Measurements from ENCODE around the gene BMP7.

The BMP7 gene

DNA sequence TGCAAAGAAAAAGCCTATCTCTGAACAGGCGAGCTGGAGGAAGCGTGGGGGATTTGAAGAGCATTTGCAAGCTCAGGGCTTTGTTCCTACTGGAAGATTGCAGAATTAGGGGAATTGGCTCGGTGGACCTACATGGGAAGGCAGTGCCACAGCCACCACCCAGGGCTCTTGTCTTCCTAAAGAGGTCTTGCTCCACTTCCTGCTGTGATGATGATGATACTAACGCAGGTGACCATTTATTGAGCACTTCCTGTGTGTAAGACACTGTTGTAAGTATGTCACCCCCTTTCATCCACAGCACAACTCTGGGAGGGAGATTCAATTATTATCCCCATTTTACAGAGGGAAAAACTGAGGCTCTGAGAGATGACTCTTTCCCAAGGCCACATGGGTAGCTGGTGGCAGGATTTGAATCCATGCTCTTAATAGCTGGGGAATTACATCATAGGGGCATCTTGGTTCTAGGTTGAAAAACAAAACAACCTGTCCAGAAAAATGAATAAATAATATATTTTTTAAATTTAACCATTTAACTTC is 41.2 kb downstream of the BMP7 start:
- DNase-seq = no peak

- no peak for DNase-seq
Measured at GRCh38 chr20:57224641-57225138, 41.8 kb downstream of the BMP7 start.

DNA sequence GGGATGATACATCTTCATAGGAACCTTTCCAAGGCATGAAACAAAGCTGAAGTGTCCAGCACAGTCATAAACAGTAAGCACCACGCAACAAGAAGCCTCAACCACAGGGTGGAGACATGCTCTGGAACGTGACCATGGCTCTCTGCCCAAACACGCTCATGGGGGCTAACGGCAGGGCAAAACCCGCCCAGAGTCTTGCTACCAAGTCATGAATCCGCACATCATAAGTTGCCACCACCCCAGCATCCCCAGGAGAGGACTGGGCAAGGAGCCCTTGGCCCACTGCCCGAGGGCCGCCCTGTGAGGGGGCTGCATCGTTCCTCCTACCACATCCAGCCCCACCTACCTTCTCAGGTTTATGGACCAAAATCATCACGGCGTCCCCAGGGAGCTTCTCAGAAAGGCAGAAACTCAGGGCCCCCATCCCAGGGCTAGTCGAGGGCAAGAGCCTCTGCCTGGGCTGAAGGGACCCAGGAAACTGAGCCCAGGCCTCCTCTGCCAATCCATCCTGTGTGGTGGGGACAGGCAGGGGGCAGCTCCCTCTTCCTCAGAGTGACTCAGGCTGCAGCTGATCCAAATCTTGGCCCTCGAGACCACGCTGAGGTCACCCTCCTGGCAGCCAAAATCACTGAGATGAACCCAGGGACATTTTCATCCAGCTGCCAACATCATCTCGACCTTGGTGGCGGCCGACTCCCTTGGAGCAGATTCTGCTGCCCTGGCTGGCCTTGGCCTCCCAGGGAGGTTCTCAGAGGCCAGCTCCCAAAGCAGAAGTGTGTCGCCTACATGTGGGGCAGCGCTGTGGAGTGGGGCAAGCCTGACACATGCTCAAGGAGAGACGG is 42.6 kb downstream of the BMP7 start:
- DNase-seq = no peak

- no peak for DNase-seq
Measured at GRCh38 chr20:57222631-57222950, 43.9 kb downstream of the BMP7 start.

DNA sequence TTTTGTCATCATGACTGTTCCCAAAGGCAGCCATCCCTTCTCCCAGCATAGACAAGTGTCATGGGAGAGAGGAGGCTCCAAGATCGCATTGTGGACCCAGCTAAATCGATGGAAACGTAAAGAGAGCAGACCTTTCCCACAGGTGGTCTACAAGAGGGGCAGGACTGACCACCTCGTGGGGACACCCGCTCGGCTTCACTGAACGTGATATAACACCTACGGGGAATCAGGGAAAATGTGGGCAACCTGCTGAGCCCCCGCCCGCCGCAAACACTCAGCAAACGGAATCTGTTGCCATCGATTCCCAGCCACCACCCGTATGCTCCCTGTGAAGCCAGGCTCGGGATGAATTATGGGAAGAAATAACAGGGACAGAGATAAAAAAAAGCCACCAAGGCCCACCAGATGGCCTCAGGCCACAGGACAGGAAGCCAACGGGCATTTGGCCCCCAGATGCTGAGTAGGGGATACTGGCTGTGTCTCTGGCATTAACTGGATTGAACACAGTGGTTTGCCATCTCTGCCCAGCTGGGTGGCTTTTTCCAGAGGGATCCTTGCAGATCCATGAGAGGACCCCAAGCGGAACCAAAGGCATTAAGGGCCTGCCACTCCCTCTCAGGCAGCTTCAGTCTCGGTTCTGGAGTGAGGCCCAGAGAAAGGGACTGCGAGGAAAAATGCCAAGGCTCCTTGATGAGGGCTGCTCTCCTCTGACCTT is 44.4 kb downstream of the BMP7 start:
- DNase-seq = no peak

GRCh38 chr20:57220337-57221145 is 45.9 kb downstream of the BMP7 start:
- DNase-seq = no peak

DNA sequence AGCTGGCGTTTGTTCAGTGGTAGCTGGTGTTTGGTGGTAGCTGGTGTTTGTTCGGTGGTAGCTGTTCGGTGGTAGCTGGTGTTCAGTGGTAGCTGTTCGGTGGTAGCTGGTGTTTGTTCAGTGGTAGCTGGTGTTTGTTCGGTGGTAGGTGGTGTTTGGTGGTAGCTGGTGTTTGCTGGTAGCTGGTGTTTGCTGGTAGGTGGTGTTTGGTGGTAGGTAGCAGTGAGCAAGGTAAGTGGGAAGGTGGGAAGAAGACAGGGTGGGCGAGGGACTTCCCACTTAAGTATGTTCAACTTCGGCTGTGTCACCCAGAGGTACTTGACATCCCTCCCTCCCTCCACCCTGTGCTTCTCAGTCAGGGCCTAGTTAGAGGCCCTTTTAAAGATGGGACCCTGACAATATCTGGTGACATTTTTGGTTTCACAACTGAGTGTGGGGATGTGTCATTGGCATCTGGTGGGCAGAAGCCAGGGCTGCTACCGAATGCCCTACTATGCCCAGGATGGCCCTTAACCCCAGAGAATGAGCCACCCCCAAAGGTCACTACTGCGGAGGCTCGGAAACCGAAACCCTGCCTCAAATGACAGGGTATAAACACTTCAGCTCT is 47.3 kb downstream of the BMP7 start:
- no peak for DNase-seq

GRCh38 chr20:57218489-57218888 is 48.0 kb downstream of the BMP7 start:
- no peak for DNase-seq

GRCh38 chr20:57217802-57218201 is 48.6 kb downstream of the BMP7 start:
- no peak for DNase-seq

DNA sequence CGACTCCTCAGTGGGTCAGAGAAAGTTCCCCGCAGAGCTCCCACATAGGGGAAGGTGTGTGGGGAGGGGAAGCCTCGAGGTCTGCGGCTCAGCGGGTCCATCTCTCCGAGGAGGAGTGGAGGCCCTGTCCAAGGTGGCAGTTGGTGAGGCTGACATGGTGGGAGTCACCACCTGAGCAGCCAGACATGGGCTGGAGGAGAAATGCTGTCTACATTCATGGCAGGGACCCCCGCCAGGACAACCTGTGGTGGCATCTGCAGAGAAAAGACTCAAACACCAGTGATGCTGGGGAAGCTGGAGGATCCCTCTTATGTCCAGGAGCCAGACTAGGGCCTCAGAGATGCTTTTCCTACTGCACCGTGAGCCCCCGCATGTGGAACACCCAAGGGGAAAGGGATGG is 49.8 kb downstream of the BMP7 start:
- no peak for DNase-seq

DNA sequence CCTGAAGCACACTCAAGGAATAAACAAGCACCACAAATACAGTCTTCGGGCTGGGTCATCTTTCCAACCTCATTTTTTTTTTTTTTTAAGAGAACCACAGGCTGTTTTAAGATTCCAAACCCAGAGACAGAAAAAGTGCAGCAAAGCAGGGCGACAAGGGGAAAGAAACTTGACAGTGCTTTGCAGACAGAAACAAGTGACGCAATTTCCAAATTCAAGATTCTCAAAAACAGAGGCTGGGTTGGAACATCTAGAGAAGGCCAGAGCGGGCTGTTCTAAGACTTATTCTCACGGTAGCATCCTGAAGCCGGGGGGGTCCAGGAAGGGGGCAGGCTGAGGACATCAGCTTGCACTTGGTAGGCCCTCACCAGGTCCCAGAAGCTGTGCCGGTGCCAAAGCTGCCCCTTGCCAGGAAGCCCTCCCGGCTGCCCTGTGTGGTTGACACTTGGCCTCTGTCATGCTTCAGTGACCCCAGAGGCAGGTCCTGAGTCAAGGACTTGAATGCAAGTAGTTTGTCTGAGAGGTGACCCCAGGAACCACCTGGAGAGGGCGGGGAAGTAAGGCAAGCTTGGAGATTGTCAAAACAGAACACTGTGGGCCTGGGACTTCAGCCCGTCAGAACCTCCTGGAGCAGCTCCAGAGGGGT is 50.5 kb downstream of the BMP7 start:
- DNase-seq = no peak

DNA sequence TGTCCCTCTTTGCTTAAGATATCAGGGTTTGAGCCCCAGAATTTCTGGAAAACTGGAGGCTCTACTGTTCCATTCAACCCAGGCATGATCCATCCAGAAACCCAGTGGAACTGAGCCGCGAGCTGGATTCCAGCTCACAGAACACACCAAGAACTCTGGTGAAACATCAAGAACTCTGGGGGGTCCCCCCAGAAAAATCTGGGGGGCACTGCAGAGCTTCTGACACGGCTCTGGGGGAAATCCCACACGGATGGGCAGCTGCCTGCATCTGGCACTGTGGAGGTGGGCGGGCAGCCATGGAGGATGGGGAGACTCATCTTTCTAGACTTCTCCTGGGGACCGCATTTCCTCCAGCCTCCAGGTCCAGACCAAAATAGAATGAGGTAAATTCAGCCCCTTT is 51.0 kb downstream of the BMP7 start:
- no peak for DNase-seq

DNA sequence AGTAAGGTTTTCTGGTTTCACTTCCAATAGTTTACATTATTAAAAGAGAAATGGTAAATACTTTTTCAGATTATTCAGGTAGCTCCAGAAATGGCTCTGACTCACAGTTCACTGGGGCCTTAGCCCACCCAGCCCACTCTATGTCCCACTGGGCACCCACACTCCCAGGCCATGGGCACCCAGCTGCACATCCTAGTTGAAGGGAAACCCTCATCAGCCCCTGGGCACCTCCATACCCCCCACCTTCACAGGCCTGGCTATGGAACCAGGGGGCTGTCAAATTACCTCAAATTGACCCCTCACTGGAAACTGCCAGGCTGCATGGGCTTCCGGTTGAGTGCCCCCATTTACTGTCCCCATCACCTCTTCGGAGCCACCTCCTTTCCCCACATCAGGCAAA is 51.5 kb downstream of the BMP7 start:
- DNase-seq = no peak

DNA sequence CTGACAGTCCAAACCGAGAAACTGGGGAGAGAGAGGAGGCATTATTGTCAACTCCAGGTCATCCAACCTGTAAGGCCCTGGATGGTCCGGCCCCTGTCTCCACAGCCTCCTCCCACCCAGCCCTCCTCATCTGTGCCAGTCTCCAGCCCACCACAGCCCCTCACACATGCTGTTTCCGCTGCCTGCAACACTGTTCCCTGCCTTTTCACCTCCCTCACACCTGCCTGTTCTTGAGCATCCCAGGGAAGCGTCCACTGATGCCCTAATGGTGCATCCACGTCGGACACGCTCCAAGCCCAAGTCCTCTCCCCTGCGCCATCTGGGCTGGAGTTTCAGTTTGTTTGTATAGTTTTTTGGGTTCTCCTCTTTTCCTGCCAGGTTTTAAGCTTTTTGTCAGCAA is 52.0 kb downstream of the BMP7 start:
- DNase-seq = no peak

GRCh38 chr20:57213924-57214323 is 52.5 kb downstream of the BMP7 start:
- DNase-seq = no peak

GRCh38 chr20:57213291-57213690 is 53.1 kb downstream of the BMP7 start:
- no peak for DNase-seq

GRCh38 chr20:57212534-57213276 is 53.7 kb downstream of the BMP7 start:
- no peak for DNase-seq

- no peak for DNase-seq
Measured at GRCh38 chr20:57211908-57212533, 54.4 kb downstream of the BMP7 start.

GRCh38 chr20:57211406-57211805 is 55.0 kb downstream of the BMP7 start:
- DNase-seq = no peak

DNA sequence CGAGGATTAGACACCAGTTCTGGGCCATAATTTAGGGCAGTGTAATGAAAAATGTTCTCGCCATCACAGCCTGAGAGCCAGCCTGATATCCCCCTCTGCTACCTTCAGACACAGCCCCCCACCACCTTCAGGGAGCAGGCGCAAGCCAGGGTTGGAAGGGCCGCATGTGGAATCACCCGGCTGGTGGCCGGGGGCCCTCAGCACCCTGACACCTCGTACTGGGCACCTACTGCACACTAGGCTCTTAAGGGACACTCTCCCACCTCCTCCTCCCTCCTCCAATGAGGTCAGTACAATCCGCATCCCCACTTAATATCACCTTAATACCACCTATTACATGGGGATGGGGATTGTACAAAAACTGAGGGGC is 55.5 kb downstream of the BMP7 start:
- no peak for DNase-seq

All from NCI-H446 (cell line).